ENCODE measurements around the gene MCM9.
"Not testable (repeated sequence)": the region's sequence is repeated elsewhere in the genome, so short reads cannot be mapped to it uniquely, and the experiment has no call there.

Gene MCM9

DNA sequence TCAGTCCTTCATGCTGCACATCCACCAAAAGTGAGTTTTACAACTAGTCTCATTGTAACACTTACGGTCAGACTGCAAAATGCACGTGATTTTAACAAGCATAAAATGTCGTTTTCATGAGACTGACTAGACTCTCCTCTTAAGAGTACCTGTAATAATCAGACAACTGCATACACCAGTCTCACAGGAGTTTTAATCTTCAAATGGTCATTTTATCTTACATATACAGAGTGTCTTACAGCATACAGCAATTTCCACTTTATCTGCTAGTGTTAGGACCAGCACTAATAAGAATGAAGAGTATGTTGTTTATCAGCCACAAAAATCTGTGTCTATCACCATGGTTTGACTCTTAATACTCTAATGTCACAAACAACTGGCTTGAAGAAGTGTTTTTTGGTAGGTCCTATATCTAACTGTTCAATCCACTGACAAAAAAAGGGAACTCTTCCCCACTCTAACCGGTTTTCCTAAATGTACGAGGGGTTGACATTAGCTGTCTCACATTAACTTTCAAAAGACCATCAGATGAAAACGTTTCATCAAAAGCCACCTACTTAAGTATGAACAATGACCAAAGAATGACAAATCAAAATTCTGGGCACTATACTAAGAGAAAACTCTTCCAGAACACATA is 42.5 kb downstream of the MCM9 start:
- no peak for DNase-seq

DNA sequence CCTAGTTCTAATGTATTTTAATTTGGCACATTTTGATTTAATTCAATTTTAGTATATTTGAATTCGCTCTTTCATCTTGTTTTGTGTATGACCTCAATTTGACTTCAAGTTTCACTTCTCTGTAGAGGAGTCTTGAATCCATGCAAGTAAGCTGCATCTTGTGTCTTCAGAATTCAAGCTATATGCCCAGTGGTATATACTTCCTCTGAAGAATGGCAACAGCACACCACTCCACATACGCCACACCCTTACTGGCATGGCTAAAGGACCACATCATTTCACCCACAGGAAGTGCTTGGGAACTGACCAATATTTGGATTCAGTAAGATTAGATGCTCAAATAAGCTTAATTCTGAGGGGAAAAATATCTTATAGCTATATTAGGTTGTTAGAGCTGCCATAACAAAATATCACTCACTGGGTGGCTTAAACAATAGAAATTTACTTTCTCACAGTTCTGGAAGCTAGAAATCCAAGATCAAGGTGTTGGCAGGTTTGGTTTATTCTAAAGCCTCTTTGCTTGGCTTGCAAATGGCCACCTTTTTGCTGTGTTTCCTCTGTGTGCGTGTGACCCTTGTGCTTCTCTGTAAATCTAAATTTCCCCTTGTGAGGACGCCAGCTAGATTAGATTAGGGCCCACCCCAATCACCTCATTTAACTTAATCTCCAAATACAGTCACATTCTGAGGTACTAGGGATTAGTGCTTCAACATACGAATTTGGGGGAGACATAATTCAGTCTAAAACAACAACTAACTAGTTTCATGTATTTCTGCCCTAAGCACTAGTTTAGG is 43.8 kb downstream of the MCM9 start:
- peak; percentile 43 for DNase-seq

DNA sequence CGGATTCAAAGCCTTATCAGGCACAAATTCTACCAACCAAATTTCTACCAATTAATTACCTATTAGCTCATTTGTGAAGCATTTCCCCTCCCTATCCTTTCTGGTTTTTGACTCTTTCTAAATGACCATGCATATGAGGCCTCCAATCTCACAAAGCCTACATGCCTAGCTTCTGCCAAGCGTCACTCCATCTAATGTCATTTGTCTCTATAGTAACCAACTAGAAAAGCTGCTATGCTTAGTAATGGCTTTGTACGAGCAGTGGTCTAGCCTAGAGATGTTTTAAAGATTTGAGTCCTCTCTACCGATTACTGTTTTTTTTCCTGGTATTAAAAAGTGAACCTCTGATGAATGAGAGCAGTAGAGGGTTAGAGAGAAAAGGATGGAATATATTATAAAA is 45.8 kb downstream of the MCM9 start:
- DNase-seq: peak; percentile 93

DNA sequence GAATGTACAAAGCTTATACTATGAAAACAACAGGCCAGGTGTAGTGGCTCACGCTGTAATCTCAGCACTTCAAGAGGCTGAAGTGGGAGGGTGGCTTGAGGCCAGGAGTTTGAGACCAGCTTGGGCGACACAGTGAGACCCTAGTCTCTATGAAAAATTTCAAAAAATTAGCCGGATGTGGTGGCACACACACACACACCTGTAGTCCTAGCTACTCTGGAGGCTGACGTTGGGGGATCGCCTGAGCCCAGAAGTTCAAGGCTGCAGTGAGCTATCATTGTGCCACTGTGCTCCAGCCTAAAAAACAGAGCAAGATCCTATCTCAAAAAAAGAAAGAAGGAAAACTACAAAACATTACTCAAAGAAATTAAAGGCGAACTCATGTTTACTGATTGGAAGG is 48.3 kb downstream of the MCM9 start:
- DNase-seq: no peak

DNA sequence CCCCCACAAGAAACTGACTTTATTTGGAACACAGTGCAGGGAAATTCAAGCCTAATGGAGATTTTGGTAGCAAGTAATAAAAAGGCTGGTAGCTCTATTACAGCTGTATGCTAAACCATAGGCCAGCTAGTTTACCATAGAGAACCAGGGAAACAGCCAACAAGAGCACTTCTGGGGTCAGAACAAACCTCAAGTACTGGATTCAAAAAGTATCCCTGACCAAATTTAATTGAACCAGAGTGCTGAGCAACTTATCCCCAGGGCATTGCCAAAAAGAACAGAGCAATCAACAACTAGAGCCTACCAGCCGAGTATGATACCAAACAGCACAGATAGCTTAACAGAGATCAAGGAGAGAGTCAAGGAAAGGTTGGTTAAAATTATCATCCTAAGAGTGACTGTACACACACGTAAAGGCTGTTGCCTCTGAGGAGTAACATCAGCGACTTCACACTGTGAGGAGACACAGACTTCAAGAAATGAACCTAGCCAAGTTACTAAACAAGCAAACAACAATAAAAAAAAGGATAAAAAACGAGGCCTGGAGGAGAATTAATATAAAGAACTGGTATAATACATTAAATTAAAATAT is 52.5 kb downstream of the MCM9 start:
- no peak for DNase-seq

DNA sequence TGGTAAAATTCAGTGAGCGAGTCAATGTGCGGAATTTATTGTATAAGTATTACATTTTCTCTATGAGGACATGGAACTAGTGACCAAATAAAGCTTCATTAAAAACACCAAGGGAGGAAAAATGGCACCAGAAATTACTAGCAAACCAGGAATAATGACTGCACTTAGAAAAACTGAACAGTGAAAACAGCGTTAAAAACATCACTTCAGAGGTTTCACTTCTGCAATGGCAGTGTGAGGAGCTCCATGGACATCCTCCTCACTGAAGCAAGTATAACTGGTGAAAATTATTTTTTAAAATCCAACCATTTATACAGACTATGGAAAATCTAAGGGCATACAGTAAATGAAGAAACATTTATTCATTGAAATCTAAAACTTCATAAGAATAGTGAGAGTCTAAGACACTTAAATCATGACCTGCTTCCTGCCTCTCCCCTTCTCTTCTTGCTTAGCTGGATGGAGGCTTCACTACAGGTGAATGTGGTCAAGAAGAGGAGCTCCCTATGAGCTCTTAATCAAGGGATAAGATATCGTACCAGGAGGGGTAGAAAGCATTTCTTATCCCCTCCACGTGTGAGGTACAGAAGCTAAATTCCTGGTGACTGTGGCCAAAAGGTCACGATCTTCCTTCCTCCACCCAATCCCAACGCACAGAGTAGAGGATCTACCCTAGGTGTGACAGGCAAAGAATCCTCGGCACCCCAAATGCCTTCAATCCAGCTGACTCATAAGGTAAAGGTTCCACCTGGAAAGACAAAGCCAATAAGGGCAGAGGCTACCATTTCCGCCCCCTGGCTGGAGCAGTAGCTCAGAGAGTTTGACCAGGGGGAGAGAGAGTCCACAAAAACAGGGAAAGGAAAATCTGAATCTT is 53.3 kb downstream of the MCM9 start:
- no peak for DNase-seq

DNA sequence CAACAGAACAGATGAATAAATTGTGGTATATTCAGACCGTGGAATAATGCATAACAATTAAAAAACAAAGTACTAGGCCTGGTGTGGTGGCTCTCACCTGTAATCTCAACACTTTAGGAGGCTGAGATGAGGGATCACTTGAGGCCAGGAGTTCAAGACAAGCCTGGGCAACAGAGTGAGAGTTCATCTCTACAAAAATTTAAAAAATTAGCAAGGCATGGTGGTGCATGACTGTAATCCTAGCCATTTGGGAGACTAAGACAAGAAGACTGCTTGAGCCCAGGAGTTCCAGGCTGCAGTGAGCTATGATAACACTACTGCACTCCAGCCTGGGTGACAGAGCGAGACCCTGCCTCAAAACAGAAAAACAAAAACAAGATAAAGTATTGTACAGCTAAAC is 57.2 kb downstream of the MCM9 start:
- DNase-seq: no peak

DNA sequence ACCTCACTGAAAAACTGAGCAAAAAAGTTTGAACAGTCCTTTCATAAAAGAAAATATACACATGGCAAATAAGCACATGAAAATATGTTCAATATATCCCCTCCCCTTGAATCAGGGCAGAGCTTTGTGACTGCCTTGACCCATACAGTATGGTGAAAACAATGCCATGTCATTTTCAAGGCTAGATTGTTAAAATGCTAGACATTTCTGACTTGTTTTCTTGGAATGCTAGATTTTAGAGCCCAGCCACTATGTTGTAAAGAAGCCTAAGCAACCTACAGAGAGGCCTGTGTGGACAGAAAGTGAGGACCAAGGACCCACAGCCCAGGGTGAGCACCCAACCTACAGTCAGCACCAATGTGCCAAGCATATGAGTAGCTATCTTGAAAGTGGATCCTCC is 58.1 kb downstream of the MCM9 start:
- DNase-seq: no peak

DNA sequence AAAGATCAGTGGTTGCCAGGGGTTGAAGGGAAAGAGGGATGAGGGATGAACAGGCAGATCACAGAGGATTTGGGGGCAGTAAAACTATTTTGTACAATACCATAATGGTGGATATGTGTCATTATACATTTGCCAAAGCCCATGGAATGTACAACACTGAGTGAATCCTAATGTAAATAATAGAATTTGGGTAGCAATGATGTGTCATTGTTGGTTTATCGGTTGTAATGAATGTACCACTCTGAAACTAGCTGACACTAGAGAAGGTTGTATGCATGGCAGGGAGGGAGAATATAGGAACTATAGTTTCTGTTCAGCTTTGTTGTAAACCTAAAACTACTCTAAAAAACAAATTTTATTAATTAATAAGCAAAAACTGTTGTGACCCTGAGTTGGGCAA is 58.8 kb downstream of the MCM9 start:
- no peak for DNase-seq

DNA sequence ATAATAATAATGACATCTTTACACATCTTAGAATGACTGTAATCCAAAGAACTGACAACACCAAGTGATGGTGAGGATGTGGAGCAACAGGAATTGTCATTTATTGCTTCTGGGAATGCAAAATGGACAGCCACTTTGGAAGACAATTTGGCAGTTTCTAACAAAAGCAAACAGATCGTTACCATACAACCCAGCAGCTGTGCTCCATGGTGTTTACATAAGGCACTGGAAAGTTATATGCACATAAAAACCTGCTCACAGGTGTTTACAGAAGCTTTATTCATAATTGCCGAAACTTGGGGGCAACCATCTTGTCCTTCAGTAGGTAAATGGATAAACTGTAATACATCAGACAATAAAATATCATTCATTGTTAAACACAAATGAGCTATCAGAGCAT is 59.3 kb downstream of the MCM9 start:
- DNase-seq: no peak

DNA sequence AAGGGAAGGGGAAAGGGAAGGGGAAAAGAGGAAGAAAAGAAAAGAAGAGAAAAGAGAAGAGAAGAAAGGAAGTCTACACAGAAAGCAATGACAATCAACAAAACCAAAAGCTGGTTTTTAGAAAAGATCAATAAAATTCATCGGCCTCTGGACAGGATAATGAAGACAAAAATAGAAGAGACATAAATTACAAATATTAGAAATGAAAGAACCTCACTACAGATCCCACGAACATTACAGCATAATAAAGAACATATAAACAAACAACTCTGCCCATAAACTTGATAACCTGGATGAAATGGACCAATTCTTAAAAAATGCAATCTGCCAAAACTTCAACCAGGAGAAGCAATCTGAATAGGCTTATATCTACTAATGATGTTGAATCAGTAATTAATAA is 61.7 kb downstream of the MCM9 start:
- DNase-seq: no peak

DNA sequence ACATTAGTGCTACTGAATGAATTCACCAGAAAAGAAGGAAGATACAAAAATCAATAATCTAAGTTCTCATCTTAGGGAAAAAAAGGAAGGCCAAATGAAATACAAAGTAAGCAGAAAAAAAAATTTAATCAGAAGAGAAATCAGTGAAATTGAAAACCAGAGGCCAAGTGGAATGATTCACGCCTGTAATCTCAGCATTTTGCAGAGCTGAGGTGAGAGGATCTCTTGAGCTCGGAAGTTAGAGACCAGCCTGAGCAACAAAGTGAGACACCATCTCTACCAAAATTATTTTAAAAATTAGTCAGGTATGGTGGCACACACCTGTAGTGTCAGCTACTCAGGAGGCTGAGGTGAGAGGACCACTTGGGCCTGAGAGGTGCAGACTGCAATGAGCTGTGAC is 62.2 kb downstream of the MCM9 start:
- DNase-seq: no peak

DNA sequence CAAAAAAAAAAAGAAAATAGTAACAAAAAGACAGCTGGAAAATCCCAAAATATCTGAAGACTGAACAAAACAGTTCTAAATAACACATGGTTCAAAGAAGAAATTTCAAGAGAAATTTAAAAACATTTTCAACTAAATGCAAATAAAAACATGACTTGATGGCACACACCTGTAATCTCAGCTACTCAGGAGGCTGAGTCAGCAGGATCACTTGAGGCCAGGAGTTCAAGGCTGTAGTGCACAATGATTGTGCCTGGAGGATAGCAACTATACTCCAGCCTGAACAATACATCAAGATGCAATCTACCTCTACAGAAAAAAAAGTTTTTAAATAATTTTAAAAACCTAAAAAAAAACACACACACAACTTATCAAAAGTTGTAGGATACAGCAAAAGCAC is 62.6 kb downstream of the MCM9 start:
- DNase-seq: no peak

DNA sequence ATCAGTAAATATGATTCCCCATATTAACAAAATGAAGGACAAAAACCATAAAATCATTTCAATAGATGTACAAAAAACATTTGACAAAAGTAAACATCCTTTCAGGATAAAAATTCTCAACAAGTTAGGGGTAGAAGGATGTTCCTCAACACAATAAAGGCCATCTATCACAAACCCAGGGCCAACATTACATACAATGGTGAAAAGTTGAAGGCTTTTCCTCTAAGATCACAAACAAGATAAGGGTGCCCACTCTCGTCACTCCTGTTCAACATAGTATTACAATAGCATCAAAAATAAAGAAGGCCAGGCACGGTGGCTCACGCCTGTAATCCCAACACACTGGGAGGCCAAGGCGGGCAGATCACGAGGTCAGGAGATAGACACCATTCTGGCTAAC is 63.6 kb downstream of the MCM9 start:
- no peak for DNase-seq

DNA sequence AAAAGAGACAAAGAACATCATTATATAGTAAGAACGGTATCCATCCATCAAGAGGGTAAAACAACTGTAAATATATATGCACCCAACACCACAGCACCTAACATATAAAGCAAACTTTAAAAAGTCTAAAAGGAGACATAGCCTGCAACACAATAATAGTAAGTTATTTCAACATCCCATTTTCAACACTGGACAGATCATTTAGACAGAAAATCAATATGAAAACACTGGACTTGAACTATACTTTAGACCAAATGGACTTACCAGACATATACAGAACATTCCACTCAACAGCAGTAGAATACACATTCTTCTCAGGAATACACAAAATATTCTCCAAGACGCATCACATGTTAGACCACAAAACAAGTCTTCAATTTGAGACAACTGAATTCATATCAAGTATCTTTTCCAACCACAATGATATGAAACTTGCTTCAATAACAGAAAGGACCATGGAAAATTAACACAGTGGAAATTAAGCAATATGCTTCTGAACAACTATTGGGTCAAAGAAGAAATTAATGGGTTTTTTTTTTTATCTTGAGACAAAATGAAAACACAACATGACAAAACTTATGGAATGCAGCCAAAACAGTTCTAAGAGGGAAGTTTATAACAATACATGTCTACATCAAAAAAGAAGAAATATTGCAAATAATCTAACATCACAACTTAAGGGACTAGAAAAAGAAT is 64.9 kb downstream of the MCM9 start:
- no peak for DNase-seq

DNA sequence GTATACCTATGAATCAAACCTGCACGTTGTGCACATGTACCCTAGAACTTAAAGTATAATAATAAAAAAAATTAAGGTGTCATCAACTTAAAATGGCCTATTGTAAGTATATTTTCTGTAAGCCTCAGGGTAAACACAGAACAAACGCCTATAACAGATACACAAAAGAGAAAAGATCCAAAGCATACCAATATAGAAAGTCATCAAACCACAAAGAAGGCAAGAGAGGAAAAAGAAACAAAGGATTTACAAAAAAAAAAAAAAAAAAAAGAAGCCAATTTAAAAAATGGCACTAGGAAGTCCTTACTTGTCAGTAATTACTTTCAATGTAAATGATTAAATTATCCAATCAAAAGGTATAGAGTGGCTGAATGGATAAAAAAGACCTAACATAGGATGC is 65.6 kb downstream of the MCM9 start:
- no peak for DNase-seq

DNA sequence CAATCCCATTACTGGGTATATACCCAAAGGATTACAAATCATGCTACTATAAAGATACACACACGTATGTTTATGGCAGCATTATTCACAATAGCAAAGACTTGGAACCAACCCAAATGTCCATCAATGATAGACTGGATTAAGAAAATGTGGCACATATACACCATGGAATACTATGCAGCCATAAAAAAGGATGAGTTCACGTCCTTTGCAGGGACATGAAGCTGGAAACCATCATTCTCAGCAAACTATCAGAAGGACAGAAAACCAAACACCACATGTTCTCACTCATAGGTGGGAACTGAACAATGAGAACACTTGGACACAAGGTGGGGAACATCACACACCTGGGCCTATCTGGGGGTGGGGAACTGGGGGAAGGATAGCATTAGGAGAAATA is 66.1 kb downstream of the MCM9 start:
- not testable (repeated sequence) for DNase-seq

DNA sequence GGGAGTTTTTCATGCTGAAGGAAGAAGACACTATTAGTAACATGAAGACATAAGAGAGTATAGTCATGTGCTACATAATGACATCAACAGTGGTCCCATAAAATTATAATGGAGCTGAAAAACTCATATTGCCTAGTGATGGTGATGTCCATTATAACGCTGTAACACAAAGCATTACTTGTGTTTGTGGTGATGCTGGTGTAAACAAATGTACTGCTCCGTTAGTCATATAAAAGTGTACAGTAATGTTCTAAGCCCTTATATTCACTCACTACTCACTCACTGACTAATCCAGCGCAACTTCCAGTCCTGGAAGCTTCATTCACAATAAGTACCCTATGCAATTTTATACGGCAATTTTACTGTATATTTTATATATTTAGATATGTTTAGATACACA is 67.8 kb downstream of the MCM9 start:
- no peak for DNase-seq

DNA sequence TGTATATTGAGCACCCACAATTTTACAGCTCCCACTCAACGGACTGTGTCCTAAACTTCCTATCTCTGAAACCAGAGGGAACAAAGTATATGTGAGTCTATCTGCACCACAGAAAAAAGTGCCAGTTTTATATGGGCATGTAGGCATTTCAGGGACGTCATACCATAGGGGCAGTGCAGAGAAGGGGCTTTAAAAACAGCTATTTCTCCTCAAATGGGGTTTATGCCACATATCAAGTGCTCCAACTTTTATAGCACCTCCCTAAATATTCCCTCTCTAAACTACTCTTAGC is 69.9 kb downstream of the MCM9 start:
- DNase-seq: no peak

DNA sequence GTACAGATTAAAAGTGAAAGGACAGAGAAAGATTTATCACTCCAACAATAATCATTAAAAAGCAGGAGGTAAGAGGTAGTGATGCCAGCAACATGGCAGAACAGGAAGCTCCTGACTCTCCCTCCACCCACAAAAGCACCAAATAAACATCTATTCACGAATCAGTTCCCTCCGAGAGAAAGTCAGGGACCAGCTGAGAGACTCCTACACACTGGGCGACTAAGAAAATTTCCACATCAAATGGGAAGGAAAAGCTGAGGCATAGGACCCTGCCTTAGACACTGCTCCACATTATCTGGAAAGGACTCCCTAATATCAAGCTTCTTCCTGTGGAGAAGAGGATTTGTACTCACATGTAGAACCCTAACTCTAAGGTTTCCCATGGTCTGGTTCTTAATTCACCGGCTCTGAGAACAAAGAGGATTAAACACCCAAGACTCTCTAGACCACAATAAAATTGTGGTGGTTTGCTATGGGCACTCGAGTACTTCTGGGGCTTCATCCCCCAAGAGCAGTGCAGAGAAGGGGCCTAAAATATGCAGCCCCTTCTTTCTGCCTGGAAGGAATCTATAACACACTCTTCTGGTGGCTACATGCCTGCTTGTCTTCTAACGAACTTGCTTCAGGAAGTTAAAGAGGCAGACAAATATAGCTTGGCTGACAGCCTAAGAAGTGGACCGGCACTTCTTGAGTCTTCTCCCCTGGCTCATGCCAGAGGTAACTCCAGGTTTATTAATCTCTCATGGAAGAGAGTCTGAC is 70.4 kb downstream of the MCM9 start:
- DNase-seq: peak; percentile 45

DNA sequence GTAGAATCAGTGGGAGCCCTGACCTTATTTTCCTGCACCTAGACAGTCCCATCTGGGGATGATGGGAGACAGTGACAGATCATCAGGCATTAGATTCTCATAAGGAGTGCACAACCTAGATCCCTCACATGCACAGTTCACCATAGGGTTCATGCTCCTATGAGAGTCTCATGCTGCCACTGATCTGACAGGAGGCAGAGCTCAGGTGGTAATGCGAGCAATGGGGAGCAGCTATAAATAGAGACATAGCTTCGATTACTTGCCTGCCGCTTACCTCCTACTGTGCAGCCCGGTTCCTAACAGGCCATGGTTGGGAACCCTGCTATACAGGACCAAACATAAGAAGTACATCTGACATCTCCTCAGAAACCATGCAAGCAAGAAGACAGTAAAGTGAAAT is 72.5 kb downstream of the MCM9 start:
- DNase-seq: no peak

DNA sequence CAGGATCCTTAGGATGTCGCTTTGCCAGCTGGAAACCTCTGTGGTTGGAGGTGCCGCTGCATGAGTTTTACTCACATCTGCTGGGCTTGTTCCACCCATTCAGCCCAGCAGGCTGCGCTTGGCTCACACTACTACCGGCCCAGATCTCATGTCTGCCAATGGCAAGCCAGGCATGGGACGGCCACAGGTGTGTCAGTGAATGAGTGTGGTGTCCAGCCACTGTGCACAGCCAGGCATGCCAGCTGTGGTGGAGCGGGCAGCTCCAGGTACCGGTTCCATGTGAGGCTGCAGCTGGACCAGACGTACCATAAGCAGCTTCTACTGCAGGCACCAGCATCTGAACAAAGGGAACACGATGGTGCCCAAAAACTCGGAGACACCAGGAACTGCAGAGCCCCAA is 74.1 kb downstream of the MCM9 start:
- no peak for DNase-seq
